DND-41 (cell line): ENCODE measurements around the gene FARP1.

Source experiments
- EZH2 ChIP-seq: IDR thresholded peaks from 3 replicates; pipeline ENCODE4 v1.6.1; 2012; ENCODE audit warnings: borderline replicate concordance, low read depth, mild to moderate bottlenecking, moderate library complexity, low read length, inconsistent platforms; ENCODE audit not compliant: severe bottlenecking
- TF ChIP-seq, protein P1 (sequence below): IDR thresholded peaks from 2 replicates; pipeline ENCODE4 v1.5.1; 2012; ENCODE audit warnings: borderline replicate concordance, low read length, moderate library complexity, mild to moderate bottlenecking; ENCODE audit not compliant: poor library complexity, severe bottlenecking; ENCODE audit errors: extremely low read depth

DNA sequence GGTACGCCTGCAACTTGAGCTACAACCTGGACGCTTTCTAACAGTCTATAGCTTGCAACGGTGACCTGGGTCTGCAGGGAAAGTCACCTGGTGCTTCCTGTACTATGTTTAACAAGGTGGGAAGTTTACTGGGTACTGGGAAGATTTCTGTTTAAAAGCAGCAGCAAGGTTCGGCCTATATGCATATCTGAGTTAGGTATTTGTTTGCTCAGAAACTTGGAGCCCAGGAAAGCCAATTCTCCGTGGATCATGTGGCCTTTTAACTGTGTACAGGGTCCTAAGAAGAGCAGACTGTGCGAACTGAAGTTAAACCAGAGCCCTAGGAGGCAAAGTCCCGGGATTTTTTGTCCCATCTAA lies 330.9 kb downstream of the FARP1 start:
- TF ChIP-seq, protein P1, sequence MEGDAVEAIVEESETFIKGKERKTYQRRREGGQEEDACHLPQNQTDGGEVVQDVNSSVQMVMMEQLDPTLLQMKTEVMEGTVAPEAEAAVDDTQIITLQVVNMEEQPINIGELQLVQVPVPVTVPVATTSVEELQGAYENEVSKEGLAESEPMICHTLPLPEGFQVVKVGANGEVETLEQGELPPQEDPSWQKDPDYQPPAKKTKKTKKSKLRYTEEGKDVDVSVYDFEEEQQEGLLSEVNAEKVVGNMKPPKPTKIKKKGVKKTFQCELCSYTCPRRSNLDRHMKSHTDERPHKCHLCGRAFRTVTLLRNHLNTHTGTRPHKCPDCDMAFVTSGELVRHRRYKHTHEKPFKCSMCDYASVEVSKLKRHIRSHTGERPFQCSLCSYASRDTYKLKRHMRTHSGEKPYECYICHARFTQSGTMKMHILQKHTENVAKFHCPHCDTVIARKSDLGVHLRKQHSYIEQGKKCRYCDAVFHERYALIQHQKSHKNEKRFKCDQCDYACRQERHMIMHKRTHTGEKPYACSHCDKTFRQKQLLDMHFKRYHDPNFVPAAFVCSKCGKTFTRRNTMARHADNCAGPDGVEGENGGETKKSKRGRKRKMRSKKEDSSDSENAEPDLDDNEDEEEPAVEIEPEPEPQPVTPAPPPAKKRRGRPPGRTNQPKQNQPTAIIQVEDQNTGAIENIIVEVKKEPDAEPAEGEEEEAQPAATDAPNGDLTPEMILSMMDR, result no peak
- TF ChIP-seq EZH2, result no peak
